IPS DF 6.9 (cell line): ENCODE results near the gene DNLZ.

ENCODE experiments used
- DNase-seq: peaks from one replicate; pipeline ENCODE4 v3.0.0-alpha.2; 2013; ENCODE audit warnings: low read depth, low spot score
- H3K27ac ChIP-seq: one replicate; pipeline ENCODE4 v1.5.1; 2013; ENCODE audit warnings: low read length, control low read depth
- H3K27me3 ChIP-seq: 2 replicates; pipeline ENCODE4 v1.6.1; 2013; ENCODE audit warnings: mild to moderate bottlenecking, low read length; ENCODE audit not compliant: control insufficient read depth, insufficient read depth
- H3K36me3 ChIP-seq: 2 replicates; pipeline ENCODE4 v1.6.1; 2013; ENCODE audit warnings: low read length; ENCODE audit not compliant: control insufficient read depth, insufficient read depth
- H3K4me1 ChIP-seq: 2 replicates; pipeline ENCODE4 v1.6.1; 2013; ENCODE audit warnings: low read length; ENCODE audit not compliant: control insufficient read depth, insufficient read depth
- H3K4me3 ChIP-seq: 2 replicates; pipeline ENCODE4 v1.5.1; 2013; ENCODE audit warnings: mild to moderate bottlenecking, low read length
- H3K9me3 ChIP-seq: 2 replicates; pipeline ENCODE4 v1.6.1; 2013; ENCODE audit warnings: low read length, inconsistent platforms; ENCODE audit not compliant: control insufficient read depth, insufficient read depth
- WGBS: extraction: QIAGEN DNeasy Blood & Tissue Kit; methylation state at CpG from one replicate; pipeline ENCODE4 v1.1.7; 2013; ENCODE audit warnings: mixed read lengths, missing lambda C conversion rate; ENCODE audit not compliant: insufficient read length, insufficient coverage; 5-methylcytosine and 5-hydroxymethylcytosine counted together

Gene DNLZ

DNA sequence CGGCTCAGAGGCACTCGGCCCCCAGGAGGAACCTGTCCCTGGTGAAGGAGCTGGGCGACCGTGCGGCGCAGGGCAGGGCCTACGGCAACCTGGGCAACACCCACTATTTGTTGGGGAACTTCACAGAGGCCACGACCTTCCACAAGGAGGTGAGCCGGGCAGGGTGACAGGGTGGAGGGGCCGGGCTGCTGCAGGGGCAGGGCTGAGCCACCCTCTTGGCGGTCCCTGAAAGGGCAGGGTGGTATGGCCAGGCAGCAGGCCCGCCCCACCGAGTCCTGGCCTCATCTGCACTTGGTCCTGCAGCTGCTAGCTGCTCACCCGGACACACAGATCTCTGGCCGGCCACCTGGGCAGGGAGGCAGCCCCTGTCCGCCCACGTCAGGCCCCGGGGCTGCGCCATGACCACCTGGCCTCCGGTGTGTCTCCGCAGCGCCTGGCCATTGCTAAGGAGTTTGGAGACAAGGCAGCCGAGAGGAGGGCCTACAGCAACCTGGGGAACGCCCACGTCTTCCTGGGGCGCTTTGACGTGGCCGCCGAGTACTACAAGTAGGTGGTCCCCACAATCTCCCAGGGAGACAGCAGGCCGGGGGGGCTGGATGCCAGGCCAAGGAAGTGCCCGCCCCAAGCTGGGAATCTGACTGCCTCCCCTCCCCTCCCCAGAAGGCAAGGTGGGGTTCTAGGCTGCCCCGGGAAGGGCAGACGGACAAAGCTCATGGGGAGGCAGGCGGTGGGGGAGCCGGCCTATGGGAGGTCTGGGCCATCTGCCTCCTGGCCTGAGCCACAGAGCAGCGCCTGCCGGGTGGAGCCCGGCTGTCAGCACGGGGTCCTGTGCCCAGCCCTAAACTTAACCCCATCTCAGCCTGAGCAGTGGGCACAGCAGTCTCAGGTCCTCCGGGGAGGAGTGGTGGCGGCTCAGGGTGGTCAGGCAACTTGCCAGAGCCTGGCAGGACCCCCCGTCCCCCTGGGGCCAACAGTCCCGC is 25.8 kb downstream of the DNLZ start:
- Histone ChIP-seq H3K36me3 (peaks cover 2% of the 10 kb centered on the region; the same call in 1 of the 2 replicates), H3K27ac (no peak overlapping the region), H3K4me3 (no peak overlapping the region), H3K27me3 (no peaks in the 10 kb centered on the region), H3K9me3 (no peaks in the 10 kb centered on the region), H3K4me1 (no peaks in the 10 kb centered on the region; the same call in 1 of the 2 replicates)
- DNase-seq: no peak
- WGBS: no CpG with 5 or more reads among the region's 43 CpGs

DNA sequence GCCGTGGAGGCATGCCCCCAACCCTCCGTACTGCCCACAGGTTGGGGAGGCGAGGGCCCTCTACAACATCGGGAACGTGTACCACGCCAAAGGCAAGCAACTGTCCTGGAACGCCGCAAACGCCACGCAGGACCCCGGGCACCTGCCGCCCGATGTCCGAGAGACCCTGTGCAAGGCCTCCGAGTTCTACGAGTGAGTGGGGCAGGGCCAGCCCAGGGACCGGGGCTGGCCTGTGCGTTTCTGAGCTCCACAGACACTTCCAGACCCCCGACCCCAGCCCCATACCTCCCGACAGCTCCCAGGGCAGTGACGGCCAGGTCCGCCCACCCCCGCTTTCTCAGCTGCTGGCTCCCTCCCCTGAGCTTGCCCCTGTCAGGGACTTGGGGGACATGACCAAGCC is 26.7 kb downstream of the DNLZ start:
- no peaks in the 10 kb centered on the region; the same call in 1 of the 2 replicates for H3K4me1 ChIP-seq
- peaks cover 2% of the 10 kb centered on the region; the same call in 1 of the 2 replicates for H3K36me3 ChIP-seq
- WGBS: no CpG with 5 or more reads among the region's 23 CpGs

DNA sequence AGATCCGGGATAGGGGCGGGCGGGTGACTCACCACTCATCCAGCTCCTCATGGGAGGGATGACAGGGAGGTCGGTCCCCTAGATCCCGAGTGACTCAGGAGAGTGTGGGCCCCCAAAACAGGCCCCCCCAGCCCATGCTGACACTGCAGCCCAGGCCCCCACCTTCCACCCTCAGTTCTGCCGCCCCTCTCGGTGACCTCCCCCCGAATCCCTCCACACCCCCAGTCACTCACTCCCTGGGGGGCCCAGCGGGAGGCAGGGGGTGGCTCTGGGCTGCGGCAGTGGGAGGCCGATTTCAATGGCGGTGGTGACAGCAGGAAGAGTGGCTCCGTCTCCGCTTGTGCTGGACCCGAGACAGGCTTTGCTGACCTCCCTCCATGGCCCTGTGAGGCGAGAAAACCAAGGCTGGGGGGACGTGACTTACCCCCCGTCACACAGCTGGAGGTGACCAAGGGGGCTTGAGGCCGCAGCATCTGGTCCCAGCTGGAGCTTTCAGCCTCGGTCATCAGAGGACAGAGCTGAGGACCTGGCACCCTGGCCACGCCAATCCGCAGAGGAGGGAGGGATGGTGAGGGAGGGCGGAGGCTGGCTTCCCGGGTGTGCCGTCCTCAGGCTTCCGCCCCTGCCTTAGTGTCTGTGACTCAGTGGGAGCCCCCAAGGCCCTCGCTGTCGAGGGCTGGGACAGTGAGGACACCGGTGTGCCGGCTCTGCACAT is 27.2 kb downstream of the DNLZ start:
- Histone ChIP-seq H3K4me3 (no peak overlapping the region), H3K9me3 (no peaks in the 10 kb centered on the region), H3K27ac (no peak overlapping the region), H3K4me1 (no peaks in the 10 kb centered on the region; the same call in 1 of the 2 replicates), H3K36me3 (peaks cover 2% of the 10 kb centered on the region; the same call in 1 of the 2 replicates), H3K27me3 (no peaks in the 10 kb centered on the region)
- no peak for DNase-seq
- no CpG with 5 or more reads among the region's 30 CpGs for WGBS

More for the DNA sequence above, 26.7 kb downstream of the DNLZ start:
- H3K27me3 ChIP-seq: no peaks in the 10 kb centered on the region
- no peak overlapping the region for H3K4me3 ChIP-seq
- no peak for DNase-seq
- no peaks in the 10 kb centered on the region for H3K9me3 ChIP-seq
- H3K27ac ChIP-seq: no peak overlapping the region

DNA sequence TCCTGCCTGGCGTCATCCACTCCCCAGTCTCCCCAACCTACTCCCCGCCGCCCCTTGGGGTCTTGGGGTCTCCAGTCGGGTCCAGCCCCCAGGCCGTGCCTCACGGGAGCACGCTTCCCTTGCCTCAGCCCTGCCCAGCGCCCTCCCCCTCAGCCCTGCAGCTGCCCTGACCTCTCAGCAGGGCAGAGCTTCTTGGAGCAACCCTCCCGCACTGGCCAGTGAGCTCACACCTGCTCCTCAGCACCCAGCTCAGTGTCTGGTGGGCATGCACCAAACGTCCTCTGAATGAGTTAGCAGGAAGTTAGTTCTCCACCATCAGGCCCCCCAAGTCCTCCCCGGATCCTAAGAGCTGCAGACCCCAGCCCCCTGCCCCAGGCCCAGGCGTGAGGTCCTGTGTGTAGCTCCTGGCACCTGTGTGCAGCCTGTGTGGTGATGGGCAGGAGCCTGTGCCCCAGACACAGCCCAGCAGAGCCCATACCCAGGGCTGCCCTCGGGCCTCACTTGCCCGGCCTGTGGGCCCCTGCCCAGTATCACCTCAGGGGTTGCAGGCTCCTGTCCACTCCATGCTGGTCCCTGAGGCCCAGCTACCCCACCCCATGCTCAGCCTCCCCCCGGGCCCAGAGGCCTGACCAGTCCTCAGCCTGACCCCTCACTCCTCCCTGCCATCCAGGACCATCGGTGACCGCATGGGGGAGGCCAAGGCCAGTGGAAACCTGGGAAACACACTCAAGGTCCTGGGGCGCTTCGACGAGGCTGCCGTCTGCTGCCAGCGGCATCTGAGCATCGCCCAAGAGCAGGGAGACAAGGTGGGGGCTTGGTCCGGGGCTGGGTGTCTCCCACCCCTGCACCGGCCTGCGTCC is 28.0 kb downstream of the DNLZ start:
- WGBS: no CpG with 5 or more reads among the region's 26 CpGs
- peaks cover 2% of the 10 kb centered on the region; the same call in 1 of the 2 replicates for H3K36me3 ChIP-seq
- no peak overlapping the region for H3K27ac ChIP-seq
- no peak for DNase-seq
- no peaks in the 10 kb centered on the region for H3K27me3 ChIP-seq
- no peaks in the 10 kb centered on the region; the same call in 1 of the 2 replicates for H3K4me1 ChIP-seq
- no peaks in the 10 kb centered on the region for H3K9me3 ChIP-seq
- no peak overlapping the region for H3K4me3 ChIP-seq

DNA sequence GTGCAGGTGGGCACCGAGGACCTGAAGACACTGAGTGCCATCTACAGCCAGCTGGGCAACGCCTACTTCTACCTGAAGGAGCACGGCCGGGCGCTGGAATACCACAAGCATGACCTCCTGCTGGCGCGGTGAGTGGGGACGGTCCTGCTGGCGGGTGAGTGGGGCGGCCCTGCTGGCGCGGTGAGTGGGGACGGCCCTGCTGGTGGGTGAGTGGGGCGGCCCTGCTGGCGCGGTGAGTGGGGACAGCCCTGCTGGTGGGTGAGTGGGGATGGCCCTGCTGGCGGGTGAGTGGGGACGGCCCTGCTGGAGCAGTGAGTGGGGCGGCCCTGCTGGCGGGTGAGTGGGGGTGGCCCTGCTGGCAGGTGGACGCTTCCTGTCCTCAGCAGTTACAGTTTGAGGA is 29.0 kb downstream of the DNLZ start:
- Histone ChIP-seq H3K4me3 (no peak overlapping the region), H3K27me3 (no peaks in the 10 kb centered on the region), H3K27ac (no peak overlapping the region), H3K9me3 (no peaks in the 10 kb centered on the region), H3K36me3 (peaks cover 2% of the 10 kb centered on the region; the same call in 1 of the 2 replicates), H3K4me1 (no peaks in the 10 kb centered on the region; the same call in 1 of the 2 replicates)
- WGBS: no CpG with 5 or more reads among the region's 21 CpGs
- DNase-seq: no peak

DNA sequence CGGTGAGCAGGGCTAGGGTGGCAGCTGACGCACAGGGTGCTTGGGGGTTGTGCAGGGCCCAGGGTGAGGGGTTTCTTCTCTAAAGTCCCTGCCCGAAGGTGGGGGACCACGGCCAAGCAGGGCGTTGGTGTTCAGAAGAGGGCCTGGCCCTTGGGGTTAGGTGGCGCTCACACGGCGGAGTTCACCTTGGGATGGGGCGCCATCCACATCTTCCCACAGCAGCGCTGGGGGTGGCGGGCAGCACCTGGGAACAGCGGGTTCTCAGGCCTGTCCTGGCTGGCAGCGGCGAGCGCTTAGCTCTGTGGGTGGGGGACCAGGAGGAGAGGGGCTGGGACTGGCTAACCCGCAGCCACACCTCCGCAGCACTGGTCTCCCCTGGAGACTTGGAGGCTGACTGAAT is 30.1 kb downstream of the DNLZ start:
- no peak for DNase-seq
- WGBS: no CpG with 5 or more reads among the region's 17 CpGs
- H3K27me3 ChIP-seq: no peaks in the 10 kb centered on the region
- no peaks in the 10 kb centered on the region; the same call in 1 of the 2 replicates for H3K4me1 ChIP-seq
- no peaks in the 10 kb centered on the region for H3K9me3 ChIP-seq
- H3K36me3 ChIP-seq: peaks cover 2% of the 10 kb centered on the region; the same call in 1 of the 2 replicates
- H3K27ac ChIP-seq: no peak overlapping the region
- H3K4me3 ChIP-seq: no peak overlapping the region

DNA sequence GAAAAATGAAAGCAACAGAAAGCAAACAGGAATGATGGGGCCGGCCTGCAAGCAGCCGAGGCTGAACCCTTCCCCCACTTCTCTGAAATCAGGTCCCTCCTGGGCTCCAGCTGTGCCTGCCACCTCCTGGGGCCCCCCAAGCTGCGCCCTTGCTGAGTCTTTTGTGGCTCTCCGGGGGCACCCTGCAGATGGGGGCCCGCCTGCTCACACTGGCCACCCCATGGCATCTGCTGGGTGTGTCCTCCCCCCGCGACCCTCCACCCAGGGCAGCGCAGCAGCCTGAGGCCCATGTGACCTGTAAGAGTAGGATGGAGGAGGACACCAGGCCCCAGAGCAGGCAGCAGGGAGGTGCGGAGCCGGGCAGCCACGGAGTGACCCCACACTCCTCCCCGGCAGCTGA is 30.5 kb downstream of the DNLZ start:
- no peak for DNase-seq
- WGBS: no CpG with 5 or more reads among the region's 12 CpGs
- no peak overlapping the region for H3K27ac ChIP-seq
- no peaks in the 10 kb centered on the region for H3K9me3 ChIP-seq
- H3K4me3 ChIP-seq: no peak overlapping the region
- H3K36me3 ChIP-seq: peaks cover 2% of the 10 kb centered on the region; the same call in 1 of the 2 replicates
- H3K27me3 ChIP-seq: no peaks in the 10 kb centered on the region
- H3K4me1 ChIP-seq: no peaks in the 10 kb centered on the region; the same call in none of the 2 replicates

DNA sequence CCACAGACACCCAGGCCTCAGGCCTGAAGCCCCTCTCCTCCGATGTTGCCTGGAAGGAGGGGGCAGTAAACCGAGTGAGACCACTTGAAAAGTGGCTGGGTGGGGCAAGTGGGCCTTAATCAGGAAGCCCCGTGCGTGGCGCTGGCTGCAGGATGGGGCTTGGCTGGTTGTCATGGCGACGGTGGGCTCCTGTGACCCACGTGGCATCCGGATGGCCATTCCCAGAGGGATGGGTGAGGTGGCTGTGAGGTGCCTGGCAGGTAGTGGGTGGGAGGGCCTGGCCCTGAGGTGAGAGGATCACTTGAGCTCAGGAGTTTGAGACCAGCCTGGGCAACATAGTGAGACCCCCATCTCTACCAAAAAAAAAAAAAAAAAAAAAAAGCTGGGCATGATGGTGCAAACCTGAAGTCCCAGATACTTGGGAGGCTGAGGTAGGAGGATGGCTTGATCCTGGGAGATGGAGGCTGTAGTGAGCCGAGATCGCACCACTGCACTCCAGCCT is 31.0 kb downstream of the DNLZ start:
- Histone ChIP-seq H3K4me1 (peaks cover 1% of the 10 kb centered on the region), H3K36me3 (peaks cover 2% of the 10 kb centered on the region; the same call in 1 of the 2 replicates)
- WGBS: no CpG with 5 or more reads among the region's 11 CpGs

DNA sequence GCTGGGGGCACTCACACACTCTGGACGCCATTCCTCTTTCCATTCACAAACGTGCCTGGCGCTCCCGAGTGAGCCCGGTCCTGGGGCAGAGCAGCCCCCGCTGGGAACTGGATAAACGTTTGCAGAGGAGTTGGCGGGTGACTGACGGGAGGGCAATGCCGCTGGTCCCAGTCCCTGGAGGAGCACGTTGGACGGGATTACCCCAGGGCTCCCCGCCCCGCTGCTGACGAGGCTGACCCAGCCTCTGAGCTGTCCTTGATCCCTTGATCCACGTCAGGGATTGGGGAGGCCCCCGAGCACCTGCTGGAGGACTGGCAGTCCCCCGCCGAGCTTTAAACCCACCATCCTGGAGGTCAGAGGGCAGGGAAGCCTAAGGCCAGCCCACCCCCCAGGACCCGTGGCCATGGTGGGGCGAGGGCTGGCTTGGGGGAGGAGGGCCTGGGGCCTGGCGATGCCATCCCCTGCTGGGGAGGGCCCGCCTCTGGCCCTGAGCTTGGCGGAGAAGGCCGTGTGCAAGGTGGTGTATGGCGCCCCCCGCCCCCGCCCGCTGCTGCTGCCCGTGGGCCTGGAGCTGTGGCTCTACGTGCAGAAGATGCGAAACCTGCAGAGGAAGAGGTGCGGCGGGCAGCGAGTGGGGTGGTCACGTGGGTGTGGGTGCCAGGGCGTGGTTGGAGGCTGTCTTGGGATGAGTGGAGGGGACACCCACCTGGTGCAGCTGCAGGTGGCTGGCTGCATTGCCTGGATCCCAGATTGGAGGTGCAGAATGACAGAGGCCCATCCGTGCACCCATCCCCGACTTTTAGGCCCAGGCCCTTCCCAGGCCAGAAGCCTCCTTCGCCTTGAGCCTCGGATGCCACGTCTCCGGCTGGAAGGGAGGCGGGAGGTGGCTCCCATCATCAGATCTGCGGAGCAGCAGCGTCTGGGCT is 31.7 kb downstream of the DNLZ start:
- Histone ChIP-seq H3K27ac (no peak overlapping the region), H3K36me3 (no peaks in the 10 kb centered on the region; the same call in 1 of the 2 replicates), H3K27me3 (no peaks in the 10 kb centered on the region), H3K4me3 (no peak overlapping the region), H3K9me3 (no peaks in the 10 kb centered on the region), H3K4me1 (peaks cover 3% of the 10 kb centered on the region)
- no CpG with 5 or more reads among the region's 46 CpGs for WGBS
- no peak for DNase-seq

More for the DNA sequence above, 31.0 kb downstream of the DNLZ start:
- Histone ChIP-seq H3K27ac (no peak overlapping the region), H3K27me3 (no peaks in the 10 kb centered on the region), H3K4me3 (no peak overlapping the region), H3K9me3 (no peaks in the 10 kb centered on the region)
- DNase-seq: no peak
